Lower lobe of right lung (tissue), 2 donors: ENCODE measurements around the gene UBAP1L. TPM values are rescaled to one million over a fixed set of nuclear protein-coding genes. Genes with fewer than 3 reads are reported as not detected.
"Not testable (repeated sequence)": the region's sequence is repeated elsewhere in the genome, so short reads cannot be mapped to it uniquely, and the experiment has no call there.

Source experiments
- ATAC-seq, 2 donors: fragments of 200-7000 bp; cut with Tn5 transposase; one replicate each; pipeline ENCODE4 v1.9.1; 2020 to 2022; ENCODE audit warnings: mild to moderate bottlenecking in 2 of 2, moderate library complexity in 2 of 2
- DNase-seq: peaks from one replicate; pipeline ENCODE4 v3.0.0-alpha.2; 2020
- H3K27ac ChIP-seq: fragments of 200-600 bp; one replicate; pipeline ENCODE4 v1.8.0; 2022
- H3K27me3 ChIP-seq: fragments of 200-600 bp; one replicate; pipeline ENCODE4 v1.8.0; 2022; ENCODE audit warnings: low read depth
- H3K36me3 ChIP-seq: fragments of 200-600 bp; one replicate; pipeline ENCODE4 v1.8.0; 2022; ENCODE audit warnings: mild to moderate bottlenecking
- H3K4me1 ChIP-seq: fragments of 200-600 bp; one replicate; pipeline ENCODE4 v1.8.0; 2022
- H3K4me3 ChIP-seq: fragments of 200-600 bp; one replicate; pipeline ENCODE4 v1.8.0; 2022; ENCODE audit warnings: mild to moderate bottlenecking
- H3K9me3 ChIP-seq: fragments of 200-600 bp; one replicate; pipeline ENCODE4 v1.8.0; 2022
- CTCF ChIP-seq: fragments of 200-600 bp; IDR thresholded peaks from one replicate; pipeline ENCODE4 v1.8.0; 2022; ENCODE audit warnings: antibody characterized with exemption, mild to moderate bottlenecking
- intact Hi-C: fragments of 100-400 bp; cut with DNase I; formaldehyde crosslinking; loops from one replicate; pipeline ENCODE4 v1.11.0; 2022
- total RNA-seq: library from RNA; stranded (reverse); fragmentation: NEBNext Ultra II Directional; extraction: Animal tissue kit (Norgen Biotek cat#: 25700); gene quantifications from one replicate; pipeline ENCODE4 v1.2.1, GENCODE V29; 2021
- donor health status: DM: no; HTN: yes; CAD: no; lungs with severe emphysema.

The UBAP1L gene
- total RNA-seq, 1 donor from 2014 or later = 4.1 TPM

- Histone ChIP-seq H3K27me3 (no peaks in the 10 kb centered on the region), H3K36me3 (peaks cover 7% of the 10 kb centered on the region), H3K4me3 (no peak overlapping the region), H3K27ac (no peak overlapping the region), H3K4me1 (peaks cover 39% of the 10 kb centered on the region), H3K9me3 (no peaks in the 10 kb centered on the region)
- DNase-seq (no peak), ATAC-seq (no peak)
- intact Hi-C loops = no loop called here
- TF ChIP-seq CTCF = no peak
These were observed 66.8 kb downstream of the UBAP1L start for GRCh38 chr15:65048241-65048640.

DNA sequence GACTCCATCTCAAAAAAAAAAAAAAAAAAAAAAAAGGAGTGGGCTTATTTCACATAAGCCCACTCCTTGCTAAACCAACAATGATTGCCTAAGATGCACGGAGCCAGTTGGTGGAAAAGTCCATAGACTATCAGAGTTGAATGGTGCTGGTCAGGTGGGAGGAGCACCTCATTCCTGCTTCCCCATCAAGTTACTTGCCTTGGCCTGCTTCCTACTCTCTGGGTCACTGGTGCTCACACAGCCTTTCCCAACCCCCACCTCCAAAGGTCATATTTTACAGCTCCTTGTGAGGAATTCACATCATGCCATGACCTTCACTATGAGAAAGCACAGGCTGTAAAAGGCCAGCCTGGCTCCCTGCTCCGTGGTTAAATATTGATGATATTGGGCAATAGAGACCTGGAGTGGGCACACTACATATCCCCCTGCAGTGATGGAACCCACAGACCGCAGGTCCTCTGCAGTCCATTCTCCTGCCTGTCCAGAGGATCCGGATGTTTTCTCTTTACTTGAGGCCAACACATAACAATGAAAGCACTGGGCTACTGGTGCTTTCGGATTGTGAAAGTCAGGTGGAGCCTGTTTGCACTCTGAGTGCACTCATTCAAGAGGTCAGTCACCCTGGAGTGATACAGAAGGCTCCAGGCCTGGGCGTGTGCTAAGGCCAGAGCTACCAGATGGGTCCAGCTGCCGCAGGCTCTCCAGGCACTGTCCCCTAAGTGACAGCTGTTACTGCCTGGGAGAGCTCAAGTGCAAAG lies 70.1 kb downstream of the UBAP1L start, which contains the start of gene SLC51B:
SLC51B (plus strand) TSS at position 664 of the 758 bp plus-strand sequence. CDS start 4,618 bp downstream, outside the sequence.
- Histone ChIP-seq H3K36me3 (no peaks in the 10 kb centered on the region), H3K4me3 (peak within 1 kb of the TSS; percentile 1), H3K27ac (peak within 1 kb of the TSS; percentile 46), H3K27me3 (no peaks in the 10 kb centered on the region), H3K9me3 (no peaks in the 10 kb centered on the region), H3K4me1 (peaks cover 36% of the 10 kb centered on the region)
- DNase-seq = peak; percentile 71
- no peak for TF ChIP-seq CTCF
- intact Hi-C loops = no loop called here
- ATAC-seq = peak; percentile 91 to 92

GRCh38 chr15:65044218-65044617 lies 70.8 kb downstream of the UBAP1L start:
- intact Hi-C loops, H3K4me3 ChIP-seq, H3K27me3 ChIP-seq, H3K9me3 ChIP-seq, H3K36me3 ChIP-seq: not testable (repeated sequence)
- DNase-seq = peak; percentile 61
- ATAC-seq = peak; percentile 68 to 84
- Histone ChIP-seq H3K27ac (peak overlapping the region; percentile 46), H3K4me1 (peaks cover 29% of the 10 kb centered on the region)

DNA sequence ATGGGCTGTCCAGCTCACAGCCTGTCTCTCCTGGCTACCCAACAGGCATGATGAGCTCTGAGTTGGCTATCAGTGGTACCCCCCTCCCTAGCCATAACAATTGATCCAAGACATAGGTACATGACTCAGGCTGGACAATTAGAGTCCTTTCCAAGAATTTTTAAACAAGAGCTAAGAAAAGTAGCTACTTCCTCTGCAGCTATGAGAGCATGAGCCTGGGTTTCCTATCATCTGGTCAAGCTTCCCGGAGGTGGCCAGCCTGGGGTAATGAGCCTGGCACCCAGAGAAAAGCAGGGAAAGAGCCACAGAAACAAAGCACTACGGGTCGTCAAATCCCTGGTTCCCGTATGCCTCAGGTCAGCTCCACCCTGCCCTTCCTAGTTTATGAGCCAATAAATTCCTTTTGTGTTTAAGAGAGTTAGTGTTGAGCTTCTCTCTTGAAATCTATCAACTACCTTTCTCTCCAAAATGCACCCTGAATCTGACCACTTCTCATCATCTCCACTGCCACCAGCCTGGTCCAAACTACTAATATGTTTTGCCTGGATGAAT lies 72.1 kb downstream of the UBAP1L start:
- no peak overlapping the region for H3K4me3 ChIP-seq
- ATAC-seq (no peak), DNase-seq (no peak)
- TF ChIP-seq CTCF = no peak
- no peak overlapping the region for H3K27ac ChIP-seq
- H3K36me3 ChIP-seq = no peaks in the 10 kb centered on the region
- no peaks in the 10 kb centered on the region for H3K9me3 ChIP-seq
- intact Hi-C loops = no loop called here
- H3K4me1 ChIP-seq = peaks cover 24% of the 10 kb centered on the region
- no peaks in the 10 kb centered on the region for H3K27me3 ChIP-seq

Other genes with a start within 250 kb of the UBAP1L start
- 5.0 TPM for gene ANKDD1A, start 203.3 kb downstream of the UBAP1L start, total RNA-seq
- gene SPG21, start 125.3 kb downstream of the UBAP1L start, total RNA-seq = 110 TPM
- 15.7 TPM for gene MTFMT, start 85.6 kb downstream of the UBAP1L start, total RNA-seq
- gene SLC51B, start 69.8 kb downstream of the UBAP1L start, total RNA-seq = 3.2 TPM
- gene RASL12, start 47.2 kb downstream of the UBAP1L start, total RNA-seq = 21.5 TPM
- gene KBTBD13, start 38.5 kb downstream of the UBAP1L start, total RNA-seq = not detected
- 19.8 TPM for gene PDCD7, start 18.6 kb upstream of the UBAP1L start, total RNA-seq
- gene CLPX, start 70.1 kb upstream of the UBAP1L start, total RNA-seq = 43.4 TPM
- 10.2 TPM for gene CILP, start 96.3 kb upstream of the UBAP1L start, total RNA-seq
- 8.8 TPM for gene PARP16, start 171.7 kb upstream of the UBAP1L start, total RNA-seq
- gene RNU5A-1, start 180.9 kb upstream of the UBAP1L start, total RNA-seq = not detected
- gene RNU5B-1, start 189.5 kb upstream of the UBAP1L start, total RNA-seq = 47.6 TPM